Measurements from ENCODE around the gene CERS5.

The CERS5 gene

DNA sequence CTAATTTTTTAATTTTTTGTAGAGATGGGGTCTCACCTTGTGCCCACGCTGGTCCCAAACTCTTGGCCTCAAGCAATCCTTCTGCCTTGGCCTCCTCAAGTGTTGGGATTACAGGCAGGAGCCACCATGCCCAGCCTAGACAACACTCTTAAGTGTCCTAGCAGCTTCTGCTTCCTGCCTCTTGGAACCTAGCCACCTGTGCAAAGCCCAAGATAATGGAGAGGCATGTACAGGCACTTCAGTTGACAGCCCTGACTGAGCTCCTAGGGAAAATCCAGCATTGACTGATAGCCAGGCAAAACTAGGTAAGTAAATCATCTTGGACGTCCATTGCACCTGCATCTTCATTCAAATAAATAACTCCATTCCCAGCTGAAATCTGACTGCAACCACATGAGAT, 39.6 kb downstream of the CERS5 start:
- no peak for DNase-seq (ENCODE audit: low read depth)

DNA sequence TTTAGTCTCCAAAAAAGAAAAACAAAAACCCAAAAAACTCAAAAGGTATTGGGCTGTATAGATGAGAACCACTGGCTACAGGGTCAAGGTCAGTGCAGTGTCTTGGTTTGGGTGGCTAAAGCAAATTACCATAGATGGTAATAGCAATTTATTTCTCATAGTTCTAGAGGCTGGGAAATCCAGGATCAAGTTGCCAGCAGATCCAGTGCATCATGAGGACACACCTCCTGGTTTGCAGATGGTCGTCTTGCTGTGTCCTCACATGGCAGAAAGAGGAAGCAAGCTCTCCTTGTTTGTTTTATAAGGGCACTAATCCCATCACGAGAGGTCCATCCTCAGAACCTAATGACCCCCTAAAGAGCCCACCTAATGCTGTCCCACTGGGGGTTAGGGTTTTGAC, 44.0 kb downstream of the CERS5 start:
- no peak for DNase-seq (ENCODE audit: low read depth)

DNA sequence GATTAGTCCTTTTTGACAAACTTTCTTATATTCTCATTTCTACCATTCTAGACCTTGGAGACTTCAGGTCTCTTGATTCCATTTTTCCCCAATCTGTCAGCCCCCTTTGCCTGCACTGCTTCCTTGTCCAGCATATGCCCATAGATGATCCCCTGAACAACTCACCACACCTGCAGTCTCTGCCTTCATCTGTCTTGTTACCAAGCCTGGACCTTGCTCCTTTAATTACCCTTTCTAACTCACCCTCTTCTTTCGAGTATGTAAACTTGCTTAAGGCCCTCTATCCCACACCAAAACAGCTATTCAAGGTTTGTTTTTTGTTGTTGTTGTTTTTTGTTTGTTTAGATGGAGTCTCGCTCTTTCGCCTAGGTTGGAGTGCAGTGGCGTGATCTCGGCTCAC, 45.5 kb downstream of the CERS5 start:
- no peak for DNase-seq (ENCODE audit: low read depth)

DNA sequence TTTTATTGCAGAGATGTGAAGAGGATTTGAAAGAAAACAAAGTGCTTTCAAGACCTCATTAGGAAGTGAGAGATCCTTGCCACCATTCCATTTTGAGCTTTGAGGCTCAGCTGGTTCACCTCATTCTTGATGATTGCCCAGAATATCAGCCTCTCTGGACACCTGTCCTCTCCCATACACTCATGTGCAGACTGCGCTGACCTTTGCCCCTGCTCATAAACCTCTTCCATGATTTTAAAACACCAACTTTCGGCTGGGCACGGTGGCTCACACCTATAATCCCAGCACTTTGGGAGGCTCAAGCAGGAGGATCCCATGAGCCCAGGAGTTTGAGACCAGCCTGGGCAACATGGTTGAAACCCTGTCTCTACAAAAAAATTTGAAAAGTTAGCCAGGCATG, 46.2 kb downstream of the CERS5 start:
- no peak for DNase-seq (ENCODE audit: low read depth)

DNA sequence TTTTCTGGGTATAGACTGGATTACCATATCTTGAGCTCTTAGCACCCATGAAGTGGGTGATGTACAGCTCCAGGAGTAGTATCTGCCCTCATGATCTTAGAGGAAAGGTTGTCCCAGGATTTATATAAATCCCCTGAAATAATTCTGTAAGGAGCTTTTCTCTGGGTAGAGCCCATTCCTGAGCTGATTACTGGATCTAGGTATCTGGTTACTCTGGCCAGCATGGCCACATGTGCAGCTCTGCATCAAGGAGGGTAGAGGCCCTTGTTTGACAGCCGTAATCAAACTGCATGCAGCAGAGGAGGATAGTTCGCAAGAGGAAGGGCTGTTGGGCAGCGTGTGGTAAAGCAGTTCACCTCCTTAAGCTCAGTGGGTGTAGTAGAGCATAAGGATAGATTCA, 46.6 kb downstream of the CERS5 start:
- DNase-seq (ENCODE audit: low read depth) = no peak

DNA sequence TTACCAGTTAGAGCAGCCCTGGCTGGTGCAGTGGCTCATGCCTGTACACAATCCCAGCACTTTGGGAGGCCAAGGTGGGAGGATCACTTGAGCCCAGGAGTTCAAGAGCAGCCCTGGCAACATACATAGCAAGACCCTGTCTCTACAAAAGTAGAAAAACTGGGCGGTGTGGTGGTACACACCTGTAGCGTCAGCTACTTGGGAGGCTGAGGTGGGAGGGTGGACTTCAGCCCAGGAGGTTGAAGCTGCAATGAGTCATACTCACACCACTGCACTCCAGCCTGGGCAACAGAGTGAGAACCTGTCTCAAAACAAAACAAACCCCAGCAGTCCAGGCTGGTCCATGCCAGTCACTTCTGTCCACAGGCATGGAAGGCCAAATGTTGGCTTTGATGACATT, 47.8 kb downstream of the CERS5 start:
- DNase-seq (ENCODE audit: low read depth) = no peak

DNA sequence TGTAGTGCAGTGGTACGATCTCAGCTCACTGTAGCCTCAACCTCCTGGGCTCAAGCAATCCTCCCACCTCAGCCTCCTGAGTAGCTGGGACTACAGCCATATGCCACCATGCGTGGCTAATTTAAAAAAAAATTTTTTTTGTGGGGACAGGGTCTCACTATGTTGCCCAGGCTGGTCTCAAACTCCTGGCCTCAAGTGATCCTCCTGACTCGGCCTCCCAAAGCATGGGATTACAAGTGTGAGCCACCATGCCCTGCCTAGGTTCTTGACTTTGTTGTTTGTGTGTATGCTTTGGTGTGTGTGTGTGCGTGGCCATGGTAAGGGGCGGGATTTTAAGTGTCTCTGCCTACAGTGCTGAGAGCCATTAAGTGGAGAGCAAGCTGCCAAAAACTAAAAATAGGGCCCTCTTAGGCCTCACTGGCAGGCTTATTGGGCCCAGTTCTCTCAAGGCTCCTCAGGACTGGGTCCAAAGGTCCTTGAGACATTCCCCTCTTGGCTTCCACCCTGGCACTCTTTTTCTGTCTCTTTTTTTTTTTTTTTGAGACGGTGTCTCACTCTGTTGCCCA, 50.0 kb downstream of the CERS5 start:
- DNase-seq (ENCODE audit: low read depth) = no peak

DNA sequence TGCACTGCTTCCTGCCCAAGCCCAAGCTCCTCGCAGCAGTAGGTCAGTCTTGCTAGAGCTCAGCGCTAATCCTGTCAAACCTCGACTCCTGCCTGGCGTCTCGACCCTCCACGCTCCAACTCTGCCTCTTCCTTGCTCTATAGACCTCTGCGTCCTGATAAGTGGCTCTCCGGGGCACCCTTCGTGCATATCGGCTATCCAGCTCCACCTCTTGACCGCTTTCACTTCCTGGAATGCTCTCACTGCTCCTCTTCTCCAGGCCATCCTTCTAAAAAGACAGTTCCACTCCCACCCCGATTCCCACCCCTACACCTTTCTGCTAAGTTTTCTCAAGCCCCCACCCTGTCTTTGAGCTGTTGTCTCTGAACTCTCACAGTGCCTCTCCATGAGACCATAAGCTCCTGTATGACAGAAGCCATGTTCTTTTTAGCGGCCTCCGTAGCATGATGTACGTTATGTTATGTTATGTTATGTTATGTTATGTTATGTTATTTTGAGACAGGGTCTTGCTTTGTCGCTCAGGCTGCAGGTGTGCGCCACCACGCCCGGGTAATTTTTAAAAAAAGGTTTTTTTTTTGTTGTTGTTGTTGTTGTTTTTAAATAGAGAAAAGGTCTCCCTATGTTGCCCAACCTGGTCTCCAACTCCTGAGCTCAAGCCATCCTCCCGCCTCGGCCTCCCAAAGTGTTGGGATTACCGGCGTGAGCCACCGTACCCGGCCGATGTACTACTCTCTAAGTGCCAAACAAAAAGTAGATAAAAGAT, 54.5 kb downstream of the CERS5 start:
- DNase-seq (ENCODE audit: low read depth) = no peak

DNA sequence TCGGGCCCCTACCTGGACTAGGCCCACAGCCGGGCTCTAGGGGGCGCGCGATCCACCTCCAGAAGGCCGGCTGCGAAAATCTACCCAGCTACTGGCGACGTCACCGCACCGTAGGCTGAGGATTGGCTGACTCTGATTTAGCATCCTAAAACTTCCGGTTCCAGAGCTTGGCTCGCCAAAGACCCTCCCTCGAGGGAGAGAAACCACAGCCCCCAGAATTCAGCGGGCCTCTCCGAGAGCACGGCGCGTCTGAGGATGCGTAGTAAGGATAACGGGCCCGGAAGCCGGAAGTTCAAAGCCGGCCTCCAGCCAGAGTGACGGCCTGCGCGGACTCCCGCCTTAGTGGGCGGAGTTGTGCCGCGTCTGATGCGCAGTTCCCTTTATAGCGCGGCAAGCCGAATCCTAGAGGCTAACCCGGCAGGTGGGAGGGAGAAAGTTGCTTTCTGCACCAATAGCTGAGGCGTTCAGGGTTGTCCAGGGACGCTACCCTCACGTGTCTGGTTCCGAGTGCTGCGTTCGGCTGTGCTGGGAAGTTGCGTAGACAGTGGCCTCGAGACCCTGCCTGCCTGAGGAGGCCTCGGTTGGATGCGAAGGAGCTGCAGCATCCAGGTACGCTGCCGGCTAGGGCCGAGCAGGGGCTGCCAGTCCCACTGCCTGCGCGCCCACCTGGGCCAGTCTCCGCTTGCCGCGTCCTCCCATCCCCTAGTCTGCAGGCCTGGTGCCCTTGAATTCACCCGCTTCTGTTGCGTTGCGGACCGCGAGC, 55.3 kb downstream of the CERS5 start, which contains the start of gene COX14:
Gene COX14, plus strand, starts transcription at position 544 of the 763 bp plus-strand sequence. CDS start 7,808 bp downstream, outside the sequence.
- peak; percentile 98 for DNase-seq (ENCODE audit: low read depth)

DNA sequence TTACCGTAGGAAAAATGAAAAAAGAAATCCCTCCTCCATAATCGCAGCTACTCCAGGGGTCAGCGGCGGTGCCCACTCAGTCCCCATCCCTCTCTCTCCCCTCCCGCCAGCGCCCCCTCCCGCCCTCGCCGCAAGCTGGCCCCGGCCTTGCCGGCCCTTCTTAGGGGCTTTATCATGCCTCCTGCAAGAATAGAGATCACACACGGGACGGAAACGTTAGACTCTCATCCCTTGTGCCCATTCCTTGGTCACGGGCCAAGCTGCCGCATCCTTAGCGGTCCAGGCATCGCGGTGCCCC, 55.8 kb downstream of the CERS5 start:
- DNase-seq (ENCODE audit: low read depth) = no peak

DNA sequence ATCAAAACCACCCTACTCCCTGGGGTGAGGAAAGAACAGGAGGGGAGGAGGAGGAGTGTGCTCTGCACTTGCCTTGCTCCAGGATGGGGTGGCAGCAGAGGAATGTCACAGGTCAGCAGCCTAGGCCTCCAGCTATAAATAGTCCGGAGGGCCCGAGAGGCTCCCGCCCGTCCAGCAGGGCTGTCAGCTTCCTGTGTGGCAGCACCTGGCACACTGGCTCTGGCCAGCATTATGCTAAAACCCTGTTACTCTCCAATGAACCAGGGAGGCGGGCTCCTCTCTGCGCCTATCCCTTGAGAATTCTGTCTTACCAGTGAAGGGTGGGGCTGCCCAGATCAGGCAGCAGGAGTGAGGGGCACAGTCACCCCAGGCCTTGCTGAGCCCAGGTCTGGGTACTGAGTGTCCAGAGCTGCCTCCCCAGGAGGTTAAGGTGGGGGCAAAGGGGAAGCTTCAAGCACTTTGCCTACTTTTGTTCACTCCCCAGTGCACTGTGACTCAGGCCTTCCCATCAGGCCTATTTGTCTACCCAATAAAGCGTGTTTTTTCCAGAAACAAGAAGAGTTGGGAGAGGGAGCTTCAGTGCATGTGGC, 56.3 kb downstream of the CERS5 start:
- no peak for DNase-seq (ENCODE audit: low read depth)

DNA sequence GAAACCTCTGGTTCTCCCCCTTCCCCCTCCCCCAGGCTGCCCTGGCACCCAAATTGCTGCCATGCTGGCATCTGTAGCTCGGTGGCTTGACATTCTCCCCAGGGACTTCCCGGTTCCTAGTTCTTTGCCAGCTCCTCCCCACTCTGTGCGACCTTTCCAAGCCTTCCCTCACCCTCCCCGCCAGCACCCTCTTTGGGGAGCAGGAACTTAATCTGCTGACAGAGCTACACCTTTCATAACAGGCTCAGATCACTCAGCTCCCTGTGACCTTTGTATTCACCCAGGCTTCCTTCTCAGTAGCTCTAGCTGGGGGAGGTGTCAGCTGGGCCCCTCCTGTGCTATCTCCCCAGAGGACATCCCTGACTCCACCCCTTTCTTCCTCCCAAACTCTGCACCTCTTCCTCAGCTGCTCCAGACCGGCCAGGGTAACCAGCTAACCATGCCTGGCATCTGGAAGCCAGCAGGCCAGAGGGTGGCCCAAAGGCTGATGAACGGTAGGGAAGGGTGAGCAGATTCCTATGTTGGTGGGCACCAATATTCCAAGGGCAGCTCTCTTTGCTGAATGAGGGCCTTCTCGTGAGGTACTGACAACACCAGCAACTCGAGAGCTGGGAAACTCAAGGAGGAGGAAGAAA, 56.9 kb downstream of the CERS5 start:
- no peak for DNase-seq (ENCODE audit: low read depth)

DNA sequence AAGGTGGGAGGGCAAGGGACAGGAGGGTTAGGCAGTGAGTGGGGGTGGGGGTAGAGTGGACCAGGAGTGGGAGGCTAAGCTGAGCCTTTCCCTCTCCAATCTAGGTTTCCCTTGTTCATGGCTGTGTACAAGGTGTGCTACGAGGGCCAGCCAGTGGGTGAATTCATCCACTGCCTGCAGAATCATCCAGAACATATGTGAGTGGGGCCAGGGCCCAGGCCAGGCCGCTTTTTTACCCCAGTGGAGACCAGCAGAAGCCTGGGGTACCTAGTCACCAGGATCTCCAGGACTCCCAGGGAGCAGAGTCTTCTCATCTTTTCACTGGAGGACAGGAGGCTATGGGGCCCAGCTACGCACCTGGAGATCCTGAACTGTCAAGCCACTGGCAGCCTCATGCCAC, 57.9 kb downstream of the CERS5 start:
- no peak for DNase-seq (ENCODE audit: low read depth)

DNA sequence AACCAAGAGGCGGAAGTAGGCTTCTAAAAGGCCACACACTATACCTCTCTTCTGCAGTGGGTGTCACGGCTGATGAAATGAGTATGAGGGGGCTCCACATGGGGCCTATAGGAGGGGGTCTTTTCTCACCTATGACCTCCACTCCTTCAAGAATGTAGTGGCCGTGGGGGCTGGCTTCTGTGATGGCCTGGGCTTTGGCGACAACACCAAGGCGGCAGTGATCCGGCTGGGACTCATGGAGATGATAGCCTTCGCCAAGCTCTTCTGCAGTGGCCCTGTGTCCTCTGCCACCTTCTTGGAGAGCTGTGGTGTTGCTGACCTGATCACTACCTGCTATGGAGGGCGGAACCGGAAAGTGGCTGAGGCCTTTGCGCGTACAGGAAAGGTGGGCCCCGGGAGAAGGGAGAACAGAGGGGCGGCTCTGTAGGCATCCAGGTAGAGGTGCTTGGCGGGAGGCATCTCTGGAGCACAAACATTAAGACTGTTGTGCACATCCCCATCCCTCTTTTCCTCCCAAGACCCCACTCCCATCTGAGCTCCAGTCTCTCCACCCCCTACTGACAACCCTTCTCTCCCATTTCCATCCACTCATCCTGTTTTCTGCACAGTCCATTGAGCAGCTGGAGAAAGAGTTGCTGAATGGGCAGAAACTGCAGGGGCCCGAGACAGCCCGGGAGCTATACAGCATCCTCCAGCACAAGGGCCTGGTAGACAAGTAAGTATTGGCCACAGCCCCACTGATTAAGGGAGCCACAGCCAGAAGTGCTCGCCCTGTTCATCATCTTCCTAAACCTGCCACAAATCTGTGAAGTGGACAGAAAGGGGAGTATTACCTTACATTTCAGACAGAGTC, 59.5 kb downstream of the CERS5 start:
- DNase-seq (ENCODE audit: low read depth) = no peak

DNA sequence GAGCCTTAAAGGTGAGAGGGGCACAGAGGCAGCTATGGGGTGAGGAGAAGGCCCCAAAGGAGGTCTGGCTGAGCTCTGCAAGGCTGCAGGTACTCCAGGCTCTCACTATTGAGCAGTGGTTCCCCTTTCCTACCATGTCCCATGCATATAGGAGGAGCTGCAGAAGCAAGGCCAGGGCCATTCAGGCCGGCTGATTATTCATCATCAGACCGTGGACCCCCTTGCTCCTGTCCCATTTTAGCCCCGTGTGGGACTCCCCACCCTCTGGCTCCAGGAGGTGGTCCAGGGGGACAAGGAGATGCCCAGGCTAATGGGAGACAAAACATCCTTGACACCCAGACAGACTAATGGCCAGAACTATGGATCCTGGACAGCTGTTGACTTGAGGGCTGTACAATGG, 60.3 kb downstream of the CERS5 start:
- DNase-seq (ENCODE audit: low read depth) = no peak

DNA sequence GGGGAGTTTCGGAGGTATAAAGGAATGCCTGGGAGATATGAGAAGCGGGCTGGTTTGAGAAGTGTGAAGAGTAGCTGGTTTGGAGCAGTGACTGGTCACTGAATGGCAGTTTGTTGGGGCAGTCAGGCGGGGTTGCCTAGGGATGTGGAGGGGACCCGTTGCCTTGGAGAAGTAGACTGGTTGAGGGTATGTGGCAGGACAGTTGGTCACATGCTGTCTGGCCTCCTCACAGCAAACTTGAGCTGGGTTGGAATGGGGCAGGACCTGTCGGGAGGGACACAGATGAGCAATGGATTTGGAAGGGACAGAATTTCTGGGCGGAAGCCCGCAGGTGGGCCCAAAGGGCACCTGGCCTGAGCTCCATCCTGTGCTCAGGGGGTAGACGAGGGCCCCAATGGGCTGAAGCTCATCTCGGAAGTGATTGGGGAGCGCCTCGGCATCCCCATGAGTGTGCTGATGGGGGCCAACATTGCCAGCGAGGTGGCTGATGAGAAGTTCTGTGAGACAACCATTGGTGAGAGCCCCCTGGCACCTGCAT, 61.2 kb downstream of the CERS5 start:
- no peak for DNase-seq (ENCODE audit: low read depth)

DNA sequence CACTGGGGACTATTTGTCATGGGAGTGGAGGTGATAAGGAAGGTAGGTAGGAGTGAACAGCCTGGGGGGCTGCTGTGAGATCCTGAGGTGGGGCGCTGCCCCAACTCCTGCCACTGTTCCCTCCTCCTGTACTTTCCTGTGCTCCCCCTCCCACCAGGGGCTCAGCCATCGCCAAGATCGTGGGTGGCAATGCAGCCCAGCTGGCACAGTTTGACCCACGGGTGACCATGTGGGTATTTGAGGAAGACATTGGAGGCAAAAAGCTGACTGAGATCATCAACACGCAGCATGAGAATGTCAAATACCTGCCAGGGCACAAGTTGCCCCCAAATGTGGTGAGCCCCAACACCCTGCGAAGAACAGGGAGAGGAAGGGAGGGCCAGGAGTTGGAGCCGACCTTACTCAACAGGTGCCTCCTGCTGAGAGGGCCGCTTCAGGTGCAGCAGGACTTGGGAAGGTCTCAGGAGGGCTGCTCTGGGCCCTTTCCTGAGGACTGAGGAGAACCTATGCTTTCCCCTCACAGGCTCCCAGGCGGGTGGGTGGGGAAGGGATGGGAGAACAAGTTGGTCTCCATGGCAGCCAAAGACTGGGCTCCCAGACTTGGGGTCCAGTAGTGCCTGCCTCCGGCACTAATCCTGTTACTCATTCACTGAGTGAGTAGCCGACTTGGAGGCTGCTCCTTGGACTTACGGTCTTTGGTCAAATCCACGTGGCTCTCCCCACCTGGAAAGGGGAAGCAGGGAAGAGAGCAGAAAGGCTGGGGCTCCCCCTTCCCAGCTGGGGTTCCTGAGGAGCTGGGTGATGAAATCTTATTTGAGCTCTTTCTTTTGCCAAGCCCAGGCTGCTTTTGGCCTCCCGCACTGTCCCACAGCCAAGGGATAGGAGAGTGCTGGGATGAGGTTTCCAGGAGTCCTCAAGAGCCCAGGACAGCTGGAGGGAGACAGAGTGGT, 62.5 kb downstream of the CERS5 start:
- no peak for DNase-seq (ENCODE audit: low read depth)

DNA sequence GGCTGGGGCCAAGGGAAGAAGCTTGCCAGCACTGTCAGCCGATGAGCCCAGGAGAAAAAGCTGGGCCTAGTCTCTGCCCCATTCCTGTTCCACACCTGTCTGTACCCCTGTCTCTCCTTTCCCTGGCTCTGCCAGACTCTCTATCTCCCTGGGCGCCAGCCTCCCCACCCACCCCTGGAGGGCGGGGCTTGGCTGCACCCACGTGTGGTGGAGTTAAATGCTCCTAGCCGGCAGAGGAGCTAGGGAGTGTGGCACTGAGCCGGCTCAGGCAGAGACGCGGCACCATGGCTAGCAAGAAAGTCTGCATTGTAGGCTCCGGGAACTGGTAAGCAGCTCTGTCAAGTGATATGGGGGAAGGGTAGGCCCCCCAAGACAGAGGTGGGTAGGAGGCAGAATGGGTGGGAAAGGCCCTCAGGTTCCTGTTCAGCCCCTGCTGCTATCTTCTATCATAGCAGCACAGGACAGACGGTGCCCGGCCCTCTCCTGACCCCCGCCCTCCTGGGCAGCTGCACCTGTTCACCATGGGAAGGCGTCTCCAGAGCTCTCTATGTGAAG, 63.3 kb downstream of the CERS5 start, which contains the start of gene GPD1:
Gene GPD1, plus strand, starts transcription at position 242 of the 555 bp plus-strand sequence. Its CDS starts 43 bp downstream, at position 285.
- DNase-seq (ENCODE audit: low read depth) = no peak

DNA sequence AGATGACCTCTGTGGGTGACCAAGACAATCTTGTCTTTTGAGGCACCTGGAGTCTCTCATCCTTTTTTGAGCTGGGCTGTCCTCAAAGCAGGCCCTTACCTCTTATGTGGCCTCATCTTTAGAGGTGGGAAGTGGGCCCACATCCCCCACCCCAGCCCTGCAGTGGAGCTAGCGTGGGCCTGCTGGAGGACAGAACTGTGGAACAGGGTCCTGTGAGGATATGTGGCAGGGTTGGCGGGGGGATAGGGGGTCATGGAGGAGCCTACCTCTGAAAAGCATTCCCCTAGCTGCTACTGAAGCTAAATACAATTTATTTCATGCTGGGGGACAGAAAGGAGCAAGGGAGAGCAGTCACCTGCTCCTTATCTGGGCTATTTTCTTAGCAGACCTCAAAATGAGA, 63.8 kb downstream of the CERS5 start:
- no peak for DNase-seq (ENCODE audit: low read depth)

Data from stimulated activated CD8-positive, alpha-beta memory T cell treated with anti-CD3 and anti-CD28 coated beads, Interleukin-12 subunit alpha, Interleukin-12 subunit beta, amount 100 ng/mL, for 4 hours (primary cell).